Effector memory CD8-positive, alpha-beta T cell (primary cell): Measurements from ENCODE around the gene RAB5B.
A peak's percentile ranks its signal among the peaks of the same experiment; 100 is the strongest.

ENCODE experiments used
- ATAC-seq: fragments of 150-1000 bp; cut with Tn5 transposase; replicated peaks from 2 replicates; pipeline ENCODE4 v1.10.0; 2021; ENCODE audit warnings: mild to moderate bottlenecking, moderate library complexity
- DNase-seq, 3 experiments: peaks; one replicate each; pipeline ENCODE4 v3.0.0; 2021
- H3K27ac Mint-ChIP-seq, 2 donors: one replicate each; pipeline ENCODE4 v1.8.0; 2022; ENCODE audit warnings: mild to moderate bottlenecking in 2 of 2, mixed read lengths in 2 of 2, moderate library complexity in 2 of 2
- H3K27me3 Mint-ChIP-seq, 2 donors: one replicate each; pipeline ENCODE4 v1.8.0; 2022; ENCODE audit warnings: mixed read lengths in 2 of 2
- H3K36me3 Mint-ChIP-seq: one replicate; pipeline ENCODE4 v1.8.0; 2022; ENCODE audit warnings: mild to moderate bottlenecking, moderate library complexity, mixed read lengths; ENCODE audit not compliant: insufficient read depth
- H3K4me1 Mint-ChIP-seq, 2 donors: one replicate each; pipeline ENCODE4 v1.8.0; 2022; ENCODE audit warnings: low read depth in 2 of 2, mixed read lengths in 2 of 2
- H3K4me3 Mint-ChIP-seq, 2 donors: one replicate each; pipeline ENCODE4 v1.8.0; 2022; ENCODE audit warnings: mild to moderate bottlenecking in 2 of 2, mixed read lengths in 2 of 2, moderate library complexity in 2 of 2
- H3K9me3 Mint-ChIP-seq, 2 donors: one replicate each; pipeline ENCODE4 v1.8.0; 2022; ENCODE audit warnings: mixed read lengths in 2 of 2
- total RNA-seq, 9 experiments: gene quantifications; one replicate each; lab custom pipeline; 2026; lab: John Stamatoyannopoulos, UW

The RAB5B gene
- total RNA-seq, result 45.0 to 119 (median 61.0) reads per million in 9 experiments

- H3K36me3 Mint-ChIP-seq, result peaks cover 5% of the 10 kb centered on the region
- no peaks in the 10 kb centered on the region for H3K9me3 Mint-ChIP-seq
- H3K27ac Mint-ChIP-seq, result no peak within 1 kb of the TSS
- ATAC-seq (peak; percentile 88), DNase-seq (peak; percentile 95 to 97 (median 96))
- H3K4me1 Mint-ChIP-seq, result peaks cover 16 to 18% of the 10 kb centered on the region in 2 donors
- no peaks in the 10 kb centered on the region for H3K27me3 Mint-ChIP-seq
- H3K4me3 Mint-ChIP-seq, result no peak within 1 kb of the TSS
These were observed at the start of gene RAB5B for GRCh38 chr12:55973599-55974307. Gene RAB5B (plus strand): TSS chr12:55974078. CDS start chr12:55986961, 12,883 bp downstream.

DNA sequence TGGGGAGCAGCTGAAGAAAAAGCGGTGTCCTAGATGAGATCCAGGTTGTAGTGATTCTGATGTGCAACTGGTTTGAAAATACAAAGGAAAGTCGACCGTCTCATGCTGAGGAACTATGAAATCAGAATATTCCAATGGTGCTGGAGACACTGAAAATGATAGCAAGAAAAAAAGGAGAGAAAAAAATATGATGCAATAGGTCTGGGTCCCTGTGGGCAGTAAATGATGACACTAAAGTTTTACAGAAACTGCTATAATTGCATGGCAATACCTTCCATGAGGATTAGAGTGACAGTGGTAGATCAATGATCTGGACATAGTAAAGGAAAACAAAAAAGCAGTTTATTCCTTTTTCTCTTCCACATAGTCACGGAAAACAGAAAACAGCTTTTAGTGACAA is 48.5 kb upstream of the RAB5B start:
- ATAC-seq, result no peak
- no peaks in the 10 kb centered on the region for H3K27me3 Mint-ChIP-seq
- peaks cover 41 to 67% of the 10 kb centered on the region in 2 donors for H3K4me1 Mint-ChIP-seq
- H3K36me3 Mint-ChIP-seq, result peaks cover 44% of the 10 kb centered on the region
- no peaks in the 10 kb centered on the region for H3K9me3 Mint-ChIP-seq
- H3K27ac Mint-ChIP-seq, result peak overlapping the region in 1 of 2 donors; percentile 98
- DNase-seq, result no peak
- peak overlapping the region; percentile 99 for H3K4me3 Mint-ChIP-seq

GRCh38 chr12:55925870-55926737 is 47.8 kb upstream of the RAB5B start:
- DNase-seq, result no peak
- Mint-ChIP-seq H3K36me3 (peaks cover 45% of the 10 kb centered on the region), H3K9me3 (no peaks in the 10 kb centered on the region), H3K27ac (peak overlapping the region; percentile 97 to 98), H3K27me3 (no peaks in the 10 kb centered on the region), H3K4me1 (peaks cover 47 to 69% of the 10 kb centered on the region in 2 donors), H3K4me3 (peak overlapping the region; percentile 99)
- ATAC-seq, result no peak

DNA sequence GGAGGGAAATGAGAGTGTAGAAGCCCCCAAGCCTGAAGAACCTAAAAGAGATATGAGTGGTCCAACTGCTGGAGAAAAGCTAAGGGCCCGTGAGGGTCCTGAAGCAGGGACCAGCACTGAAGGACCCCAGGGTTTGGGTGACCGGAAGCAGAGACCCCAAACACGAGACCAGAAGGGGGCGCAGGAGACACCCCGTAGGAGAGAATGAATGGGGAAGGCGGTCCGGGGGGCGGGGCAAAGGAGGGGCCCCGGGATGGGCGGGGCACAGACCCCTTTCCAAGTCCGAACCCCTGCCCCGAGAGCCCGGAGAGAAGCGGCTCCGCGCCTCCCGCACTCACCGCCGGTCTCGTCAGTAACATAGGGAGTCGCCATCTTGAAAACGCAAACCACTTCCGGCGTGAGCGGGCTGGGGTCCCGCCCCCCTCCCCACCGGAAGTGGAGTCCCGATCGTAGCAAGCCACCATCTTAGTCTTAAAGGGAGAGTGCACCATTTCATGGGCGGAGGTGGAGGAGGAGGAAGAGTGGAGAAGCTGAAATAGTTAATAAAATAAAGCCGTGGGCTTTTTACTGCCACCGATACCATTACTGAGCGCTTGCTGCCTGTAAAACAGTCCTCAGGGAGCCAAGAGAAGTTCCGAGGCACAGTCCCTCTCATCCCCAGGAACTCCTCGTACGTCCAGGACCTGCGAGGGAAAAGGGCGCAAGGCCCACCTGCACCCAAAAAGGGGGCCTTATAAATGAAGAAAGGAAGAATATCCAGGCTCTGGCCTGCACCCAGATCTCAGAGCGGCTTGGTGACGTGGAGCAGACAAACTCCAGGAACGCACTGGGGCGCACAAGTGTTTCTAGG is 46.9 kb upstream of the RAB5B start:
- Mint-ChIP-seq H3K27me3 (no peaks in the 10 kb centered on the region), H3K36me3 (peaks cover 45% of the 10 kb centered on the region), H3K4me3 (peak overlapping the region; percentile 99), H3K4me1 (peaks cover 50 to 69% of the 10 kb centered on the region in 2 donors), H3K9me3 (no peaks in the 10 kb centered on the region), H3K27ac (peak overlapping the region; percentile 97 to 98)
- peak; percentile 57 for ATAC-seq
- peak; percentile 71 to 81 (median 75) for DNase-seq

DNA sequence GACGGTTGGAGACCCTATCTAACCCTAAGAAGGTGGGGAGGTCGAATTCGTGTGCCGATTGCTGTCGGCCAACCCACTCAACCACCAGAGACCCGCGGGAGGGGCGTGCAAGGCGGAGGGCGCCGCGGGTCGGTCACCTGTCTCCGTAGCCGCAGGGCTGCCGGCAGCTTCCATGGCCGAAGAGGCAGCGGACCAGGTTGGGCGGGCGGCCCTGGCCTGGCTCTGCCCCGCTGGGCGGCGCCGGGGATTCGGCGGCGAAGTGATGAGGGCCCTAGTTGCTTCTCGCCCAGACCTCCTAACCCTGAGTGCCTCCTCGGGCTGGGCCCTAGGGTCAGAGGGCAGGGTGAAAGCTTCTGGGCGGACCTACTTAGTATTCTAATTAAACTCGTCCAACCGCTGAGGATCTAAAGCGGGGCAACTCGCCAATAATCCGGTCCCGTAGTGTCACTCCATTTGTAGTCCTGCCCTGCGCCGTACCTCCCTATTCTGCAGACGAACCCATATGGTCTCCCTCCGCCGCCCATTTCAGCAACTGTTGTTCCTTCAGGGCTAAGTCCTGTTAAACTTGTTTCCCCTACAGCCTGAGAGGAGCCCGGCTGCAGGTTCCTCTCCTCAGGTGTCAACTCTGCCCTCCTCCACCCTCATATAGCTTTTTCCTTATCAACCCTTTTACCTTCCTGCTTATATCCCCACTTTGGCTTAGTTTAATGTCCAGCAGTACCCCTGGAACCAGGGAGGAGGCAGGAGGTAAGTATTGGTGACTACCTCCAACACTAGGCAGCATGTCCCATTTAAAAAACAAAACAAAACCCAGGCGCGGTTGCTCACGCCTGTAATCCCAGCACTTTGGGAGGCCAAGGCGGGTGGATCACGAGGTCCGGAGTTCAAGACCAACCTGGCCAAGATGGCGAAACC is 46.0 kb upstream of the RAB5B start, which contains the start of gene PYM1:
Gene PYM1 (minus strand): TSS at position 307 of the 915 bp plus-strand sequence. CDS start 133 bp downstream, at position 174.
- peak; percentile 55 to 68 (median 59) for DNase-seq
- peaks cover 42% of the 10 kb centered on the region for H3K36me3 Mint-ChIP-seq
- ATAC-seq, result peak; percentile 44
- peak within 1 kb of the TSS; percentile 99 for H3K4me3 Mint-ChIP-seq
- H3K27ac Mint-ChIP-seq, result peak within 1 kb of the TSS; percentile 97 to 98
- no peaks in the 10 kb centered on the region for H3K9me3 Mint-ChIP-seq
- peaks cover 53 to 71% of the 10 kb centered on the region in 2 donors for H3K4me1 Mint-ChIP-seq
- H3K27me3 Mint-ChIP-seq, result no peaks in the 10 kb centered on the region

DNA sequence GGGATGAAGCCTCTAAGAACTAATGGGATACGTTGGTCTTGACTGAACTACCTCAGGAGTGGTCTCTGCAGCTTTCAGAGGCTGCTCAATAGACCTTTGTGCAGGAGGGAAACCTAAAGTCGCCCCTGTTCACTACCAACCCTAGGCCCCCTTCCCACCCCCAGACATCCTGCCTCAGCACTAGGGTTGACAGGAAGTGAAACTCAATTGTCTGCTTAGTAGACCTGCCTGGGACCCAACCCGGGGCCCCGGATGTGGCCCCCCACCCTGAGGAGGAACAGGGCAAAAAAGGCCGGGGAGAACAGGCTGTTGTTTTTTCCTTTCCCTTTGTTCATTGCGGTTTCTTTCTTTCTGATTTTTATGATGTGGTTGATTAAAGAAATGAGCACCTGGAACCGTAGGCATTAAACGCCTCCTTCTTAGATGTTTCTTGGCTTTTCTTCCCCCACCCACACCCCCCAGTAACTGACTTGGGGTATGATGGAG is 44.5 kb upstream of the RAB5B start:
- peaks cover 41% of the 10 kb centered on the region for H3K36me3 Mint-ChIP-seq
- H3K27me3 Mint-ChIP-seq, result no peaks in the 10 kb centered on the region
- peaks cover 56 to 76% of the 10 kb centered on the region in 2 donors for H3K4me1 Mint-ChIP-seq
- H3K4me3 Mint-ChIP-seq, result peak overlapping the region; percentile 96 to 99
- peak; percentile 44 for ATAC-seq
- peak overlapping the region; percentile 95 to 98 for H3K27ac Mint-ChIP-seq
- H3K9me3 Mint-ChIP-seq, result no peaks in the 10 kb centered on the region
- DNase-seq, result peak; percentile 58 to 62 (median 59)

DNA sequence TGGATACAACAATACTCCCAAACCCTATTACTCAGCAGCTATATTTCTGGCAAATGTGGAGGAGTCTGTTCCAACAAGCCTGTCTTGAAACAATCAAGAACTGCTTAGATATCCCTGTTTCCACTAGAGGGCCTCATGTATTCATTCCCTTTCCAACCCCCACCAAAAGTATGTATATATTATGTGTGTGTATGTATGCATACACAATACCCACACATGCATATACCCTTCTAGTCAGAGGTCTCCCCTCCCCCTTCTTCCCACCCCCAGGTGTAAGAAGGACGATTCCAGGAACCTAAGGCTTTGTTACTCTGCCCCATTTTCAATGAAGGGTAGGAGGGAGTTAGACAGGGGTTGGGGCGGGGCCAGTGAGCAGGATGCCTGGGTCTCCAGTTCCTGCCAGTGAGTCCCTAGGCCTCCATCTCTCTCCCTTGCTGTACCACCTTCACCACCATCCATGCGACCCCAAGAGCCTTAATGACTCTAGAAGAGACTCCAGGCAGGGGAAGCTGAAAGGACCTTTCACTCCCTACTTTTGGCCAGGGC is 43.0 kb upstream of the RAB5B start, which contains the start of gene DGKA:
Gene DGKA (plus strand): TSS at position 392 of the 546 bp plus-strand sequence. CDS start 5,342 bp downstream, outside the sequence.
- H3K9me3 Mint-ChIP-seq, result no peaks in the 10 kb centered on the region
- DNase-seq (peak; percentile 41 to 56 (median 45)), ATAC-seq (peak; percentile 20)
- peak within 1 kb of the TSS; percentile 96 to 99 for H3K4me3 Mint-ChIP-seq
- H3K27ac Mint-ChIP-seq, result peak within 1 kb of the TSS; percentile 95 to 98
- H3K36me3 Mint-ChIP-seq, result peaks cover 44% of the 10 kb centered on the region
- peaks cover 58 to 78% of the 10 kb centered on the region in 2 donors for H3K4me1 Mint-ChIP-seq
- no peaks in the 10 kb centered on the region for H3K27me3 Mint-ChIP-seq

DNA sequence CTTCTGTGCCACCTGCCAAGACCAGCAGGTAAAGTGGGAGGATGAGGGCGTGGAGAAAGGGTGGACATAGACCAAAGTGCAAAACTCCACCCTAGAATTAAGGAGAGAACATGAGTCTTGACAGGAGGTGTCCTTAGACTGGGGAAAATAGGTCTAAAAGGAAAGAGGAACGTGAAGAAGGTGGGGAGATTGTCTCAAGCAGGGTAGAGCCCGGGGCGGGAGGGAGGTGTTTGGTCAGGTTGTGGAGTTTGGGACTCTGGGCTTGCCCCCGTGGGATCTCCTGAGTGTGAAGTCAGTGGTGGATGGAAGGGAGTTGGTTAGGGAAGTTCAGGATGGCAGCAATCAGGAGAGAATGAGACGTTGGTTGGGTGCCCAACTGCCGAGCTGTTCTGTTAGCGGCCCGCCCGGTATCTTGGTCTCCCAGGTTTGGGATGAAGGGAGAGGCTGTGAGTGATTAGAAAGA is 42.5 kb upstream of the RAB5B start:
- Mint-ChIP-seq H3K27me3 (no peaks in the 10 kb centered on the region), H3K4me1 (peaks cover 59 to 77% of the 10 kb centered on the region in 2 donors), H3K4me3 (peak overlapping the region; percentile 96 to 99), H3K9me3 (no peaks in the 10 kb centered on the region), H3K36me3 (peaks cover 45% of the 10 kb centered on the region), H3K27ac (peak overlapping the region; percentile 95 to 98)
- DNase-seq, result no peak
- ATAC-seq, result no peak

GRCh38 chr12:55931780-55932550 is 41.9 kb upstream of the RAB5B start:
- DNase-seq (peak in 1 of 3 experiments; percentile 14), ATAC-seq (no peak)
- peaks cover 55 to 76% of the 10 kb centered on the region in 2 donors for H3K4me1 Mint-ChIP-seq
- H3K9me3 Mint-ChIP-seq, result no peaks in the 10 kb centered on the region
- H3K4me3 Mint-ChIP-seq, result peak overlapping the region; percentile 96 to 99
- H3K36me3 Mint-ChIP-seq, result peaks cover 46% of the 10 kb centered on the region
- peak overlapping the region; percentile 95 to 98 for H3K27ac Mint-ChIP-seq
- no peaks in the 10 kb centered on the region for H3K27me3 Mint-ChIP-seq

DNA sequence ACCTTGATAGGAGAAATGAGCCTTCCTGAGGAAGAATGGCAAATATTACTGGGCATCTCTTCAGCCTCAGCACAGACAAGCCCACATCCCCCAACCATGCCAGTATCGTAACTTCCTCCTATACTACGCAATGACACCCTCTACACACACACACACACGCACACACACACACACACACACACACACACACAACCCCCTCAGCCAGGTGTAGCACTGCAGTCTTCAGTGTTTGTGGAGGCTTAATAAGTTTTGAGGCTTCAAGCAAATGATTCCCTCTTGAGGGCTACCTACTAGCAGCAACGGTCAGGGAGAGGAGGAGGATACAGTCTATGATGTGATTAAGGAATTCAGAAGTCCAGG is 41.3 kb upstream of the RAB5B start:
- peaks cover 57 to 73% of the 10 kb centered on the region in 2 donors for H3K4me1 Mint-ChIP-seq
- ATAC-seq, result peak; percentile 39
- no peaks in the 10 kb centered on the region for H3K9me3 Mint-ChIP-seq
- DNase-seq, result peak; percentile 34 to 46 (median 40)
- peak overlapping the region; percentile 96 to 99 for H3K4me3 Mint-ChIP-seq
- H3K36me3 Mint-ChIP-seq, result peaks cover 47% of the 10 kb centered on the region
- no peaks in the 10 kb centered on the region for H3K27me3 Mint-ChIP-seq
- H3K27ac Mint-ChIP-seq, result peak overlapping the region; percentile 95 to 98
